Measurements from ENCODE around the gene PCDHGA1. TPM values are rescaled to one million over a fixed set of nuclear protein-coding genes. Genes with fewer than 3 reads are reported as not detected.
"Not testable (repeated sequence)": the region's sequence is repeated elsewhere in the genome, so short reads cannot be mapped to it uniquely, and the experiment has no call there.

PCDHGA1 gene
- total RNA-seq, 1 donor from 2014 or later: under 0.01 TPM

GRCh38 chr5:141412854-141413539, 82.7 kb downstream of the PCDHGA1 start, which contains the start of gene PCDHGA10:
Gene PCDHGA10, plus strand, starts transcription at chr5:141412987. Its CDS starts 189 bp downstream, at chr5:141413176.
- TF ChIP-seq, protein P1, sequence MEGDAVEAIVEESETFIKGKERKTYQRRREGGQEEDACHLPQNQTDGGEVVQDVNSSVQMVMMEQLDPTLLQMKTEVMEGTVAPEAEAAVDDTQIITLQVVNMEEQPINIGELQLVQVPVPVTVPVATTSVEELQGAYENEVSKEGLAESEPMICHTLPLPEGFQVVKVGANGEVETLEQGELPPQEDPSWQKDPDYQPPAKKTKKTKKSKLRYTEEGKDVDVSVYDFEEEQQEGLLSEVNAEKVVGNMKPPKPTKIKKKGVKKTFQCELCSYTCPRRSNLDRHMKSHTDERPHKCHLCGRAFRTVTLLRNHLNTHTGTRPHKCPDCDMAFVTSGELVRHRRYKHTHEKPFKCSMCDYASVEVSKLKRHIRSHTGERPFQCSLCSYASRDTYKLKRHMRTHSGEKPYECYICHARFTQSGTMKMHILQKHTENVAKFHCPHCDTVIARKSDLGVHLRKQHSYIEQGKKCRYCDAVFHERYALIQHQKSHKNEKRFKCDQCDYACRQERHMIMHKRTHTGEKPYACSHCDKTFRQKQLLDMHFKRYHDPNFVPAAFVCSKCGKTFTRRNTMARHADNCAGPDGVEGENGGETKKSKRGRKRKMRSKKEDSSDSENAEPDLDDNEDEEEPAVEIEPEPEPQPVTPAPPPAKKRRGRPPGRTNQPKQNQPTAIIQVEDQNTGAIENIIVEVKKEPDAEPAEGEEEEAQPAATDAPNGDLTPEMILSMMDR (IDR thresholded peaks at IDR 0.05; ENCODE audit: insufficient read depth, low read length, severe bottlenecking): peak; percentile 57
- DNase-seq (ENCODE audit: low read depth) (peak; percentile 63), FAIRE-seq (no peak)
- H3K4me3 ChIP-seq (ENCODE audit: low read depth, low read length): peak within 1 kb of the TSS; percentile 35
- H3K27me3 ChIP-seq (ENCODE audit: control insufficient read depth, insufficient read depth, low read length): peaks cover 2% of the 10 kb centered on the region
- no peaks in the 10 kb centered on the region for H3K36me3 ChIP-seq (ENCODE audit: control insufficient read depth, insufficient read depth, low read length)

- no peak for FAIRE-seq
Measured at GRCh38 chr5:141413540-141414069, 83.3 kb downstream of the PCDHGA1 start.

GRCh38 chr5:141414548-141415274, 84.4 kb downstream of the PCDHGA1 start:
- peak; percentile 7 for FAIRE-seq
- not testable (repeated sequence) for DNase-seq (ENCODE audit: low read depth); H3K4me3 ChIP-seq (ENCODE audit: low read depth, low read length); H3K27me3 ChIP-seq (ENCODE audit: control insufficient read depth, insufficient read depth, low read length); H3K36me3 ChIP-seq (ENCODE audit: control insufficient read depth, insufficient read depth, low read length)

More at GRCh38 chr5:141413540-141414069, 83.3 kb downstream of the PCDHGA1 start:
- Histone ChIP-seq H3K27me3 (ENCODE audit: control insufficient read depth, insufficient read depth, low read length) (peaks cover 2% of the 10 kb centered on the region), H3K4me3 (ENCODE audit: low read depth, low read length) (peak overlapping the region; percentile 35), H3K36me3 (ENCODE audit: control insufficient read depth, insufficient read depth, low read length) (no peaks in the 10 kb centered on the region)
- DNase-seq (ENCODE audit: low read depth): no peak
- TF ChIP-seq, protein P1 (IDR thresholded peaks at IDR 0.05; ENCODE audit: insufficient read depth, low read length, severe bottlenecking): no peak

DNA sequence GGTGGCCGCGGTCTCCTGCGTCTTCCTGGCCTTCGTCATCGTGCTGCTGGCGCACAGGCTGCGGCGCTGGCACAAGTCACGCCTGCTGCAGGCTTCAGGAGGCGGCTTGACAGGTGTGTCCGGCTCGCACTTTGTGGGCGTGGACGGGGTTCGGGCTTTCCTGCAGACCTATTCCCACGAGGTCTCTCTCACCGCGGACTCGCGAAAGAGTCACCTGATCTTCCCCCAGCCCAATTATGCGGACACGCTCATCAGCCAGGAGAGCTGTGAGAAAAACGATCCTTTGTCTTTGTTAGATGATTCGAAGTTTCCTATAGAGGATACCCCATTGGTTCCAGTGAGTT, 84.9 kb downstream of the PCDHGA1 start:
- not testable (repeated sequence) for H3K36me3 ChIP-seq (ENCODE audit: control insufficient read depth, insufficient read depth, low read length); H3K4me3 ChIP-seq (ENCODE audit: low read depth, low read length); H3K27me3 ChIP-seq (ENCODE audit: control insufficient read depth, insufficient read depth, low read length); DNase-seq (ENCODE audit: low read depth); FAIRE-seq

DNA sequence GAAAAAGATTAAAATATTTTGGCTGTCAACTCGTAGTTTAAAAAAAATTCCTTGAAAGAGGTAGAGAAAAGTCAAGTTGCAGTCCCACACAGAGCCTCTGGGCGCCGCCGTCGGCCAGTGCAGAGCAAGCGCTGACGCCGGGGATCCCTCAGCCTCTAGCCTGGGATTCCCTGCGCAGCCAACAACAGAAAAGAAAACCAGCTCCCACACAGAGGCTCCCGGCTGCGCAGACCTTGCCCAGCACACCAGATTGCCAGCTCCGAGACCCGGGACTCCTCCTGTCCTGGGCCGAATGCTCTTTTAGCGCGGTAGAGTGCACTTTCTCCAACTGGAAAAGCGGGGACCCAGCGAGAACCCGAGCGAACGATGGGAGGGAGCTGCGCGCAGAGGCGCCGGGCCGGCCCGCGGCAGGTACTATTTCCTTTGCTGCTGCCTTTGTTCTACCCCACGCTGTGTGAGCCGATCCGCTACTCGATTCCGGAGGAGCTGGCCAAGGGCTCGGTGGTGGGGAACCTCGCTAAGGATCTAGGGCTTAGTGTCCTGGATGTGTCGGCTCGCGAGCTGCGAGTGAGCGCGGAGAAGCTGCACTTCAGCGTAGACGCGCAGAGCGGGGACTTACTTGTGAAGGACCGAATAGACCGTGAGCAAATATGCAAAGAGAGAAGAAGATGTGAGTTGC, 87.3 kb downstream of the PCDHGA1 start, which contains the start of gene PCDHGB7:
PCDHGB7 (plus strand) TSS at position 184 of the 679 bp plus-strand sequence; CDS start at position 367, 183 bp downstream.
- peak within 1 kb of the TSS; percentile 37 for H3K4me3 ChIP-seq (ENCODE audit: low read depth, low read length)
- not testable (repeated sequence) for H3K27me3 ChIP-seq (ENCODE audit: control insufficient read depth, insufficient read depth, low read length); FAIRE-seq; H3K36me3 ChIP-seq (ENCODE audit: control insufficient read depth, insufficient read depth, low read length)
- TF ChIP-seq, protein P1 (IDR thresholded peaks at IDR 0.05; ENCODE audit: insufficient read depth, low read length, severe bottlenecking): peak; percentile 73
- peak; percentile 63 for DNase-seq (ENCODE audit: low read depth)

DNA sequence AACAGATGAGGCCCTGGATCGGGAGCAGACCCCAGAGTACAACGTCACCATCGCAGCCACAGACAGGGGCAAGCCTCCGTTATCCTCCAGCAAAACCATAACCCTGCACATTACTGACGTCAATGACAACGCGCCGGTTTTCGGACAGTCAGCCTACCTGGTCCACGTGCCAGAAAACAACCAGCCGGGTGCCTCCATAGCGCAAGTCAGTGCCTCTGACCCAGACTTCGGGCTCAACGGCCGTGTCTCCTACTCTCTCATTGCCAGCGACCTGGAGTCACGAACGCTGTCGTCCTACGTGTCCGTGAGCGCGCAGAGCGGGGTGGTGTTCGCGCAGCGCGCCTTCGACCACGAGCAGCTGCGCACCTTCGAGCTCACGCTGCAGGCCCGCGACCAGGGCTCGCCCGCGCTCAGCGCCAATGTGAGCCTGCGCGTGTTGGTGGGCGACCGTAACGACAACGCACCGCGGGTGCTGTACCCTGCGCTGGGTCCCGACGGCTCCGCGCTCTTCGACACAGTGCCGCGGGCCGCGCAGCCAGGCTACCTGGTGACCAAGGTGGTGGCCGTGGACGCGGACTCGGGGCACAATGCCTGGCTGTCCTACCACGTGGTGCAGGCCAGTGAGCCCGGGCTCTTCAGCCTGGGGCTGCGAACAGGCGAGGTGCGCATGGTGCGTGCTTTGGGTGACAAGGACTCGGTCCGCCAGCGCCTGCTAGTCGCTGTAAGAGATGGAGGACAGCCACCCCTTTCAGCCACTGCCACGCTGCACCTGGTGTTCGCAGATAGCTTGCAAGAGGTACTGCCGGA, 89.0 kb downstream of the PCDHGA1 start:
- no peak for DNase-seq (ENCODE audit: low read depth)
- H3K36me3 ChIP-seq (ENCODE audit: control insufficient read depth, insufficient read depth, low read length): no peaks in the 10 kb centered on the region
- H3K4me3 ChIP-seq (ENCODE audit: low read depth, low read length): no peak overlapping the region
- no peak for FAIRE-seq
- TF ChIP-seq, protein P1 (IDR thresholded peaks at IDR 0.05; ENCODE audit: insufficient read depth, low read length, severe bottlenecking): no peak
- H3K27me3 ChIP-seq (ENCODE audit: control insufficient read depth, insufficient read depth, low read length): peaks cover 5% of the 10 kb centered on the region

Measured in bronchial epithelial cell (primary cell).